Measurements from ENCODE around the gene C9orf57.

DNA sequence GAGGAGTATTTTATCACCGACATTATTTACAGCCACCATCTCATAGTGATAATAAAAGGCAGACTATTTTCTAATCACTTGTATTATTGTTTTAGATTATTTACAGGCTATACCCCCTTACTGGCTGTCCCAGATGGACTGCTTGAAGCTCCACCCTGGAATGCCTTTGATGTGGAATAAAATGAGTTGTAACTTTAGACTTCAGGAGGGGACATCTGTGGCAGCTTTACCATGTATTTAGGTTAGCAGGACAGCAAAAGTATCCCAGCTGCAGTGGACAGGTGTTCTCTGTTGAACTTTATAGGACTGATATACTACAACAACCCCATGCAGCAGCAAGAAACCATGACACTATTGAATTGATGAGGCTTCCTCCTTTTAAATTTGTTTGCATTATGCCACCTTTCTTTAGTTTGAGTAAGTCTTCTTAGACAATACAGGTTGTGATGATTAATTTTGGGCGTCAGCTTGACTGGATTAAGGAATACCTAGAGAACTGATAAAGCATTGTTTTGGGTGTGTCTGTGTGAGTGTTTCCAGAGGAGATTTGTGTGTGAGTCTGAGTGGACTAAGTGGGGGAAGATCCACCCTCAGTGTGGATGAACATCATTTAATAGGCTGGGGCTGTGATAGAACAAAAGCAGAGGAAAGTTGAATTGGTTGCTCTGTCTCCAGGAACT, 29.2 kb upstream of the C9orf57 start:
- TF ChIP-seq POLR2A (IDR thresholded peaks at IDR 0.05) (no peak), CTCF (IDR thresholded peaks at IDR 0.05) (no peak)

Data from testis (tissue), 2 donors.